ENCODE results near the gene RGR. TPM values are rescaled to one million over a fixed set of nuclear protein-coding genes. Genes with fewer than 3 reads are reported as not detected.
"Not testable (repeated sequence)": the region's sequence is repeated elsewhere in the genome, so short reads cannot be mapped to it uniquely, and the experiment has no call there.

Gene RGR
- total RNA-seq, 1 experiment from 2014 or later: not detected

- Mint-ChIP-seq H3K4me1 (ENCODE audit: low read depth, unreplicated experiment) (peaks cover 13% of the 10 kb centered on the region), H3K4me3 (ENCODE audit: unreplicated experiment) (no peak overlapping the region), H3K27me3 (ENCODE audit: insufficient read depth, unreplicated experiment) (no peaks in the 10 kb centered on the region), H3K36me3 (ENCODE audit: insufficient read depth, unreplicated experiment) (no peaks in the 10 kb centered on the region), H3K9me3 (ENCODE audit: unreplicated experiment) (peaks cover 9% of the 10 kb centered on the region), H3K27ac (ENCODE audit: unreplicated experiment) (no peak overlapping the region)
- no peak overlapping the region for H3K4me3 ChIP-seq (ENCODE audit: low read depth, low read length)
- no peak for TF ChIP-seq CTCF (IDR thresholded peaks at IDR 0.05; ENCODE audit: insufficient read depth in 1 of 2, low read depth in 1 of 2, low read length in 1 of 2, severe bottlenecking in 1 of 2, unreplicated experiment in 1 of 2)
- intact Hi-C loops (cut with micrococcal nuclease; ENCODE audit: unreplicated experiment): loop anchor here (1.0 to 10.0 kb wide), 3 partner anchors 59 to 475 kb away; partner anchors contain the start of gene CCSER2
- no peaks in the 10 kb centered on the region for H3K9me3 ChIP-seq
- no peak for DNase-seq
- H3K4me1 ChIP-seq: peaks cover 6% of the 10 kb centered on the region
- H3K36me3 ChIP-seq (ENCODE audit: control insufficient read depth, insufficient read depth, low read length): no peaks in the 10 kb centered on the region
- ChIA-PET CTCF (interaction anchor here (1.2 kb wide), 1 partner anchor 267 kb away, joined by 3 read pairs; no protein-coding TSS in a partner anchor), POLR2A (no interaction called here)
- BruUV-seq (replicated peaks): no TSS peak
- no peaks in the 10 kb centered on the region for H3K27me3 ChIP-seq (replicated peaks; ENCODE audit: control insufficient read depth, insufficient read depth, low read length)
These were observed 24.9 kb downstream of the RGR start for GRCh38 chr10:84269773-84270172.

DNA sequence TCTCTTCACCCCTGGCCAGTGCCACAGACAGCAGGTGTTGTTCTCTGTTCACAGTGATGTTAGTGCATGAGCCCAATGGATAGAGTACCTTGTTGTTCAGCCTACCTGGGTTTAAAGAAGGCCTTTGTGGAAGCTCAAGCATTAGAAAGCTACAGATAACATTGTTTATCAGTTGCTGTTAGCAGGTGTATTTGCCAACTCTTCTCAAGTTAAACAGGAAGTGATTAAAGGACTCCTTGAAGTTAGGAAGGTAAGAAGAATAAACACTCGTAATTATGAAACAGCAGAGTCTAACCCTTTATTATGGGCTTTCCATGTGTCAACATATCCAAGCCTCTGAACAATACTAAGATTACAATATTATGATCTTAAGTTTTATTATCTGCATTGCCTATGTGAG lies 25.9 kb downstream of the RGR start:
- Mint-ChIP-seq H3K4me3 (ENCODE audit: unreplicated experiment) (no peak overlapping the region), H3K36me3 (ENCODE audit: insufficient read depth, unreplicated experiment) (no peaks in the 10 kb centered on the region), H3K4me1 (ENCODE audit: low read depth, unreplicated experiment) (peaks cover 13% of the 10 kb centered on the region), H3K9me3 (ENCODE audit: unreplicated experiment) (peaks cover 9% of the 10 kb centered on the region), H3K27me3 (ENCODE audit: insufficient read depth, unreplicated experiment) (no peaks in the 10 kb centered on the region), H3K27ac (ENCODE audit: unreplicated experiment) (peak overlapping the region; percentile 50)
- ChIA-PET POLR2A (no interaction called here), CTCF (interaction anchor here (0.6 to 1.0 kb wide), 3 partner anchors 23 to 343 kb away, joined by 3 to 4 read pairs (median 4); no protein-coding TSS in a partner anchor)
- no TSS peak for BruUV-seq (replicated peaks)
- intact Hi-C loops (cut with micrococcal nuclease; ENCODE audit: unreplicated experiment): loop anchor here (1.0 kb wide), 1 partner anchor 58 kb away; the partner anchor contains the start of gene CCSER2
- H3K4me1 ChIP-seq: peaks cover 6% of the 10 kb centered on the region
- H3K36me3 ChIP-seq (ENCODE audit: control insufficient read depth, insufficient read depth, low read length): no peaks in the 10 kb centered on the region
- H3K9me3 ChIP-seq: no peaks in the 10 kb centered on the region
- DNase-seq: peak in 1 of 2 experiments; percentile 63
- no peak for TF ChIP-seq CTCF (IDR thresholded peaks at IDR 0.05; ENCODE audit: insufficient read depth in 1 of 2, low read depth in 1 of 2, low read length in 1 of 2, severe bottlenecking in 1 of 2, unreplicated experiment in 1 of 2)
- no peaks in the 10 kb centered on the region for H3K27me3 ChIP-seq (replicated peaks; ENCODE audit: control insufficient read depth, insufficient read depth, low read length)
- H3K4me3 ChIP-seq (ENCODE audit: low read depth, low read length): no peak overlapping the region

GRCh38 chr10:84279876-84280475 lies 35.1 kb downstream of the RGR start:
- H3K36me3 Mint-ChIP-seq (ENCODE audit: insufficient read depth, unreplicated experiment); H3K4me1 Mint-ChIP-seq (ENCODE audit: low read depth, unreplicated experiment); H3K9me3 ChIP-seq; H3K9me3 Mint-ChIP-seq (ENCODE audit: unreplicated experiment); H3K4me1 ChIP-seq; POLR2A ChIA-PET; H3K36me3 ChIP-seq (ENCODE audit: control insufficient read depth, insufficient read depth, low read length); intact Hi-C loops (cut with micrococcal nuclease; ENCODE audit: unreplicated experiment); H3K27me3 ChIP-seq (replicated peaks; ENCODE audit: control insufficient read depth, insufficient read depth, low read length); H3K27me3 Mint-ChIP-seq (ENCODE audit: insufficient read depth, unreplicated experiment); CTCF ChIA-PET: not testable (repeated sequence)
- Mint-ChIP-seq H3K27ac (ENCODE audit: unreplicated experiment) (peak overlapping the region; percentile 45), H3K4me3 (ENCODE audit: unreplicated experiment) (peak overlapping the region; percentile 82)
- BruUV-seq (replicated peaks): TSS peak; percentile 33
- peak overlapping the region; percentile 35 for H3K4me3 ChIP-seq (ENCODE audit: low read depth, low read length)
- peak; percentile 59 to 63 for DNase-seq
